HG03066 (cell line): ENCODE data around the gene RDH12.
"Not testable (repeated sequence)": the region's sequence is repeated elsewhere in the genome, so short reads cannot be mapped to it uniquely, and the experiment has no call there.

ENCODE experiments used
- ATAC-seq: cut with Tn5 transposase; IDR thresholded peaks from one replicate; pipeline ENCODE4 v1.9.1; 2021; ENCODE audit warnings: low read depth; ENCODE audit not compliant: unreplicated experiment

Gene RDH12

GRCh38 chr14:67704484-67705089 is 2.9 kb downstream of the RDH12 start:
- no peak for ATAC-seq

GRCh38 chr14:67705211-67705610 is 3.5 kb downstream of the RDH12 start:
- no peak for ATAC-seq

- ATAC-seq = not testable (repeated sequence)
Observed at GRCh38 chr14:67709346-67709745, 7.7 kb downstream of the RDH12 start.

GRCh38 chr14:67709796-67710195 is 8.1 kb downstream of the RDH12 start:
- ATAC-seq = not testable (repeated sequence)

GRCh38 chr14:67710209-67710608 is 8.5 kb downstream of the RDH12 start:
- ATAC-seq = no peak

GRCh38 chr14:67717048-67717447 is 15.4 kb downstream of the RDH12 start:
- ATAC-seq = no peak

GRCh38 chr14:67718265-67718664 is 16.6 kb downstream of the RDH12 start:
- no peak for ATAC-seq

GRCh38 chr14:67719385-67719784 is 17.7 kb downstream of the RDH12 start:
- ATAC-seq = not testable (repeated sequence)

GRCh38 chr14:67719866-67720265 is 18.2 kb downstream of the RDH12 start:
- ATAC-seq = no peak

GRCh38 chr14:67721875-67722274 is 20.2 kb downstream of the RDH12 start:
- no peak for ATAC-seq

- no peak for ATAC-seq
Observed at GRCh38 chr14:67722293-67722692, 20.6 kb downstream of the RDH12 start.

- no peak for ATAC-seq
Observed at GRCh38 chr14:67725171-67725570, 23.5 kb downstream of the RDH12 start.

- ATAC-seq = no peak
Observed at GRCh38 chr14:67727361-67727760, 25.7 kb downstream of the RDH12 start.

- ATAC-seq = no peak
Observed at GRCh38 chr14:67728258-67728657, 26.6 kb downstream of the RDH12 start.

- ATAC-seq = no peak
Observed at GRCh38 chr14:67729072-67729885, 27.6 kb downstream of the RDH12 start.

GRCh38 chr14:67733616-67734015 is 31.9 kb downstream of the RDH12 start:
- no peak for ATAC-seq

- no peak for ATAC-seq
Observed at GRCh38 chr14:67734675-67735074, 33.0 kb downstream of the RDH12 start.

GRCh38 chr14:67735336-67736147 is 33.9 kb downstream of the RDH12 start:
- no peak for ATAC-seq

GRCh38 chr14:67736771-67737170 is 35.1 kb downstream of the RDH12 start:
- no peak for ATAC-seq

- ATAC-seq = no peak
Observed at GRCh38 chr14:67738740-67739504, 37.2 kb downstream of the RDH12 start.

GRCh38 chr14:67744046-67744445 is 42.4 kb downstream of the RDH12 start:
- ATAC-seq = no peak
